ENCODE measurements around the gene FBXW11.

GRCh38 chr5:171825051-171825450, 181.4 kb downstream of the FBXW11 start:
- no peak for TF ChIP-seq NPAS2 (CRISPR knock-in tag; IDR thresholded peaks at IDR 0.05; ENCODE audit: borderline replicate concordance)
- no peak for TF ChIP-seq POLR2A (IDR thresholded peaks at IDR 0.05; ENCODE audit: low read length)
- no peak for TF ChIP-seq CTCF (IDR thresholded peaks at IDR 0.05)
- no peak for TF ChIP-seq USF2 (IDR thresholded peaks at IDR 0.05)
- TF ChIP-seq RFX5 (IDR thresholded peaks at IDR 0.05), result no peak
- TF ChIP-seq MYC (IDR thresholded peaks at IDR 0.05; ENCODE audit: borderline replicate concordance, low read length), result no peak
- no peak for TF ChIP-seq CHD2 (IDR thresholded peaks at IDR 0.05; ENCODE audit: low read length, partially characterized antibody)
- TF ChIP-seq EP300 (IDR thresholded peaks at IDR 0.05), result no peak
- no peak for TF ChIP-seq RAD21 (conservative IDR thresholded peaks at IDR 0.05 in 1 of 2, IDR thresholded peaks at IDR 0.05 in 1 of 2)
- no peak for TF ChIP-seq ESRRA (IDR thresholded peaks at IDR 0.05; ENCODE audit: borderline replicate concordance, low read length)
- no peak for TF ChIP-seq CEBPB (IDR thresholded peaks at IDR 0.05)
- no peak for TF ChIP-seq CBX2 (IDR thresholded peaks at IDR 0.05; ENCODE audit: borderline replicate concordance, low read depth)
- no peak for TF ChIP-seq MAX (IDR thresholded peaks at IDR 0.05)
